Fibroblast of villous mesenchyme (primary cell): ENCODE data around the gene GPR62. TPM values are rescaled to one million over a fixed set of nuclear protein-coding genes. Genes with fewer than 3 reads are reported as not detected.

Experiments used
- DNase-seq: peaks from one replicate; pipeline ENCODE4 v3.0.0-alpha.2; 2010; ENCODE audit warnings: low read depth
- H3K4me3 ChIP-seq: 2 replicates; pipeline ENCODE4 v1.5.1; 2011; ENCODE audit warnings: low read depth, mild to moderate bottlenecking, low read length
- total RNA-seq: library from RNA; depleted of rRNA; stranded (reverse); fragments of >200 nt; gene quantifications from 2 replicates; pipeline ENCODE4 v1.2.3, GENCODE V29; 2012
- TF ChIP-seq, protein P1 (sequence below): IDR thresholded peaks from 2 replicates; pipeline ENCODE4 v1.5.1; 2012; ENCODE audit warnings: low read depth, mild to moderate bottlenecking, low read length; ENCODE audit not compliant: insufficient read depth

The GPR62 gene
- total RNA-seq, 1 donor: under 0.01 TPM

DNA sequence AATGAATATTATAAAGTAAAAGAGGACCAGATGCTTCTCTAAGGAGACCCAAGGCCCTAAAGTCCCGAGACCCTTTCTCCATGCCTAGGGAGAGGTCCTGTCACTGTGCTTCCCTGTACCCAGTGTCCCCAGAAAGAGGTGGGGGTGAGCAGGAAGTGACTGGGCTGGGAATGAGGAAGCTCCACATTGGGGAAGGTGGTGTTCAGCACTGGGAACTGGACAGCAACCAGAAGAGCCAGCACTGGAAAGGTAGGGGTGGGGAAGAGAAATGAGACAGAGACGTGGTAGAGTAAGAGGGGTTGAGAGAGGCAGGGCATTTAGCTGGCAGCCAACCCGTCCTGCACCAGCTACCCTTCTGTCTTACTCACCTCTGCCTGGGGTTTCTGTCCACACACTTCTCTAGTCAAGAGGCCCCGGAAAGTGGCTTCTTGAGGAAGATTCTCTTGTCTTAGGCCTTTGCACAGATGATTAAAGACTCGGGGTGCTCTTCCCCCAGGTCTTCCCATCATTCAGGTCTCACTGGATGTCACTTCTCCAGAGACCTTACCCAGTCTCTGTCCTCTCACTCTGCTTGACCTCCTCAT, 25.7 kb upstream of the GPR62 start:
- H3K4me3 ChIP-seq: no peak overlapping the region
- TF ChIP-seq, protein P1, sequence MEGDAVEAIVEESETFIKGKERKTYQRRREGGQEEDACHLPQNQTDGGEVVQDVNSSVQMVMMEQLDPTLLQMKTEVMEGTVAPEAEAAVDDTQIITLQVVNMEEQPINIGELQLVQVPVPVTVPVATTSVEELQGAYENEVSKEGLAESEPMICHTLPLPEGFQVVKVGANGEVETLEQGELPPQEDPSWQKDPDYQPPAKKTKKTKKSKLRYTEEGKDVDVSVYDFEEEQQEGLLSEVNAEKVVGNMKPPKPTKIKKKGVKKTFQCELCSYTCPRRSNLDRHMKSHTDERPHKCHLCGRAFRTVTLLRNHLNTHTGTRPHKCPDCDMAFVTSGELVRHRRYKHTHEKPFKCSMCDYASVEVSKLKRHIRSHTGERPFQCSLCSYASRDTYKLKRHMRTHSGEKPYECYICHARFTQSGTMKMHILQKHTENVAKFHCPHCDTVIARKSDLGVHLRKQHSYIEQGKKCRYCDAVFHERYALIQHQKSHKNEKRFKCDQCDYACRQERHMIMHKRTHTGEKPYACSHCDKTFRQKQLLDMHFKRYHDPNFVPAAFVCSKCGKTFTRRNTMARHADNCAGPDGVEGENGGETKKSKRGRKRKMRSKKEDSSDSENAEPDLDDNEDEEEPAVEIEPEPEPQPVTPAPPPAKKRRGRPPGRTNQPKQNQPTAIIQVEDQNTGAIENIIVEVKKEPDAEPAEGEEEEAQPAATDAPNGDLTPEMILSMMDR: no peak
- DNase-seq: no peak

DNA sequence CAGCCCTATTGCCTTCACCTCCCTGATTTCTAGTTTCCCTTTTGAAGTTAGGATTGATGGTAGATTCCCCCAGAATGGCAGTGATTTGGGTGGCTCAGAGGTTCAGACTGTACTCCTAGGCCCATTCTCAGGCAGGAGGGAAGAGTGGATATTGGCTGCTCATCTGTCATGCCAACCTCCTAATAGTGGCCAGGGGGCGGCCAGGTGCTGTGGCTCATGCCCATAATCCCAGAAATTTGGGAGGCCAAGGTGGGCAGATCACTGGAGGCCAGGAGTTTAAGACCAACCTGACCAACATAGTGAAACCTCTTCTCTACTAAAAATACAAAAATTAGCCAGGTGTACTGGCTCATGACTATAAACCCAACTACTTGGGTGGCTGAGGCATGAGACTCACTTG, 24.7 kb upstream of the GPR62 start:
- DNase-seq: no peak
- TF ChIP-seq, protein P1: no peak
- no peak overlapping the region for H3K4me3 ChIP-seq

DNA sequence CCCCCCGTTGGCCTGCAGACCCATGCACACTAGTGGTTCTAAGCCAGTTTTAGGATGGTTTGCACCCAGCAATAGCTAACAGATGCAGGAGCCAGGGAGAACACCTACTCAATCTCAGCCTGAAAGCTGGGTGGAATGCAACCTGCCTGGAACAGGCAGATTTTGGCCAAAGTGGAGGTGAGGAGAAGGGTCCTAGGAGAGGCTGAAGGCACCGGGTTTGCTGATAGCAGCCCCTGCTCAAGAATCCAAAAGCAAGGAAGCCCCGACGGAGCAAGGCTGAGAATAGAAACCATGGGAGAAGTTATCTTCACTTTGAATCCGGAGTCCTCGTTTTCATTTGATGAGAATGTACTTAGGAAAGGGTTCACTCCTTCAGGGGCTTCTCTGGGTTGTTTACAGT, 23.4 kb upstream of the GPR62 start:
- no peak for DNase-seq
- TF ChIP-seq, protein P1: no peak
- H3K4me3 ChIP-seq: no peak overlapping the region

DNA sequence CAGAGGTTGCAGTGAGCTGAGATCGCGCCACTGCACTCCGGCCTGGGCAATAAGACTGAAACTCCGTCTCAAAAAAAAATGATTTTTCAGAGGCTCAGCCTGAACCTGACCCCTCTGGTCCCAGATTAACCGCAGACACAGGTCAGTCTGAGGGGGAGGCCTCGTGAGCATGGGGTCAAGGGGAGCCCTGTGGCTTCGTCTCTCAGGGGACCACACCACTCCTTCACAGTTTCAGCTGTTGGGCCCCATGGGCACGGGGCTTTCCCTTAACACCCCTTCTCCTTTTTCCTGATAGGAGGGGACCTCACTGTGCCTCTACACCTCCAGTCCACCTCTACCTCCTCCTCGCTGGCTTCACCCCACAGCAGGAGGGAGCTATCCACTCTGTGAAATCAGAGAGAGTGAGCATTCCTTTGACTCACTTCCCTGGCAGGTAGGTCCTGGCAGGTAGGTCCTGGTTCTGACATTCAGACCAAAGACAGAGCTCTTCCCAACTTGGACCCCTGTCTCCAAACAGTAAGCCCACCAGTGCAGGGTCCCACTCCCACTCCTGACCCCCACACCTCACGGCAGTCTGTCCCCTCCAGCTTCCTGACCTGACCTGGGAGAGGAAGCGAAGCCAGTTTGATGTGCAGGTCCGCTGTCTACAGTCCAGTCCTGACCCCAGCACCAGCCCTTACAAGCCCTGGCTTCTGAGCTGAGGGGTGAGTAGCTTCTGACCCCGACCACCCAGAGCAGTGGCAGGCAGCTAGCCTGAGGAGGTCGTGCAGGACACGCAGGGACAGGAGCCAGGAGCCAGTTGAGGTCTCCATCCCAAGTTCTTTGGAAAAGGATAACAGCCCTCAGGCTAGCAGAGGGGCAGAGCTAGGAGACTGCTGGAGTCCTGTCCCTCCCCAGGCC, 22.5 kb upstream of the GPR62 start:
- no peak for DNase-seq
- no peak overlapping the region for H3K4me3 ChIP-seq
- TF ChIP-seq, protein P1: no peak

DNA sequence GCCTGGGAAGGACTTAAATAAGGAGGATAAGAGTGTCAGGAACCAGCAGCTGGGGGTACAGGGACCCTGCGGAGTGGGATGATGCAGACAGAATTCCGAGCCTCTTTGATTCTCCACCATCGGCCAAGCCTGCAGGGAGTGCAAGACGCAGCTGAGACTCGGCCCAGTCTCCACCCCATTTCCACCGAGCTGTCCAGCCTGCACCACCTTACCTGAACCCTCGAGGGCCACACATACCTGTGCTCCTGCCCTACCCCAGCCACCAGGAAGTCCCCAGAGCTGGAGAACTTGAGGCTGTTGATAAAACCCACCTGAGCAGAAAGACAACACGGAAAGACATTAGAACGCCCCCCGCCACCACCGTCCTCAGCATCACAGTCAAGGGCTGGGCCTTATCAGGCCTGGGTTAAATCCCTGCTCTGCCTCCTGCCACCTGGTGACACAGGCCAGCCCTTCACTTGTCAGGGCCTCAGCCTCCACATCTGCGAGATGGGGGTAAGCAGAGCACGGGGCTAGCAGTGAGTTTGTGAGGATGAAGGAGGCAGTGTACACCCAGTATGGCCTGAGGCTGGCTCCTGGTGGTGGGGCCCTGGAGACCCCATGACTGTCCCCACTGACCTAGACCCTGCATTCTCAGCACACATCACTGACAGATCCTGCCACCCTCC, 21.6 kb upstream of the GPR62 start:
- TF ChIP-seq, protein P1: no peak
- no peak overlapping the region for H3K4me3 ChIP-seq
- DNase-seq: no peak

DNA sequence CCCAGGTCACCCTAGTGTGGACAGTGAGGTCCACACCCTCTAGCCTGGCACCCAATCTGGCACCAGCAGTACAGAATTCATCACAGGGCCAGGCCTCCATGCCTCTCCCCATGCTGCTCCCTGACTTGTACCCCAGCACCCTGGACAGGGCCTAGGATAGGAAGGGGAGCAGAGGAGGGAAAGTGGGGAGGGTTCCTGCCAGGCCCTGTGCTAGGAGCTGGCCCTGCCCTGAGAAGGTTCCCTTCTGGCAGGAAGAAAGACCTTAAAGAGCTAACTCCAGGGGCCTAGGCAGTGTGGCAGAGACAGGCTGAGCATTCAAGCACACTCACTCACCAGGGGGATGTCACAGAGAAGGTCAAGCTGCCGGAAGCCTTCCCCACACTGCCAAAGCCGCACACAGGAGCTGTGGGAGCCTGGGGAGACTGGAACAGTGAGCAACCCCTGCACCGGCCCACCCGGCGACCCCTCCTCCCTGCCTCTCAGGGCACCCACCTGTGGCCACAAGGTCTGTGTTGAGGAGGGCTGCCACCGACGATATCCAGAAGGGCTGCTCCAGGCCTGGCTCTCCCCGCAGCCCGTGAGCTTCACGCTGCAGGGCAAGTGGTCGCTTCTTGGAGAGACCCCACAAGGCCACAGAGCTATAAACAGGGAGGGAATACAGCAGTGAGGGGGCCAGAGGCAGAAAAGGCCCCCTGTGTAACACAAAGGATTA, 20.9 kb upstream of the GPR62 start:
- no peak overlapping the region for H3K4me3 ChIP-seq
- TF ChIP-seq, protein P1: no peak
- DNase-seq: no peak
